Body of pancreas (tissue), 4 donors: ENCODE data around the gene GPX3.

Source experiments
- CTCF ChIP-seq, 7 experiments: fragments of 450-650 bp in 4 of 7; fragments of 200-600 bp in 3 of 7; sonication (generic) in 3 of 7; IDR thresholded peaks; one replicate each; pipeline ENCODE4 v1.5.1; 2016 to 2019; ENCODE audit warnings: antibody characterized with exemption in 7 of 7
- POLR2A ChIP-seq, 3 donors: fragments of 450-650 bp; IDR thresholded peaks; one replicate each; pipeline ENCODE4 v1.6.1; 2016; ENCODE audit warnings: antibody characterized with exemption in 3 of 3, mild to moderate bottlenecking in 2 of 3

- no peak for TF ChIP-seq CTCF (IDR thresholded peaks at IDR 0.05)
- no peak for TF ChIP-seq POLR2A (IDR thresholded peaks at IDR 0.05)
These were observed 2.7 kb downstream of the GPX3 start for GRCh38 chr5:151023047-151023615.
